Esophagus muscularis mucosa (tissue), 4 donors: ENCODE results near the gene TBC1D21. TPM values are rescaled to one million over a fixed set of nuclear protein-coding genes. Genes with fewer than 3 reads are reported as not detected.

Experiments
- DNase-seq: peaks from one replicate; pipeline ENCODE4 v3.0.0-alpha.2; 2017; ENCODE audit errors: extremely low spot score
- H3K27ac ChIP-seq, 4 donors: fragments of 200-600 bp; sonication (generic); replicated peaks in 1 of 4; 1 replicate in 3 of 4; 2 replicates in 1 of 4; pipeline ENCODE4 v1.5.1; 2016 to 2019; ENCODE audit warnings: mild to moderate bottlenecking in 1 of 4
- H3K27me3 ChIP-seq, 4 donors: fragments of 200-600 bp; sonication (generic); one replicate each; pipeline versions ENCODE4 v1.5.1 to v1.6.0; 2016 to 2019
- H3K36me3 ChIP-seq, 4 donors: fragments of 200-600 bp; sonication (generic); one replicate each; pipeline ENCODE4 v1.5.1; 2016 to 2019
- H3K4me1 ChIP-seq, 4 donors: fragments of 200-600 bp; sonication (generic); one replicate each; pipeline ENCODE4 v1.5.1; 2016 to 2019
- H3K4me3 ChIP-seq, 4 donors: fragments of 200-600 bp; sonication (generic); 1 replicate in 2 of 4; 2 replicates in 2 of 4; pipeline ENCODE4 v1.5.1; 2016 to 2019; ENCODE audit warnings: mild to moderate bottlenecking in 4 of 4, moderate library complexity in 1 of 4
- H3K9me3 ChIP-seq, 4 donors: fragments of 200-600 bp; sonication (generic); 1 replicate in 3 of 4; 2 replicates in 1 of 4; pipeline ENCODE4 v1.5.1; 2016 to 2019
- EP300 ChIP-seq: sonication (generic); formaldehyde crosslinking; IDR thresholded peaks from one replicate; pipeline ENCODE4 v1.6.1; 2017; ENCODE audit warnings: antibody characterized with exemption
- POLR2A ChIP-seq: fragments of 450-650 bp; IDR thresholded peaks from one replicate; pipeline ENCODE4 v1.6.1; 2017; ENCODE audit warnings: antibody characterized with exemption, moderate library complexity, mild to moderate bottlenecking, low read depth
- POLR2AphosphoS5 ChIP-seq, 2 donors: sonication (generic); formaldehyde crosslinking; IDR thresholded peaks; one replicate each; pipeline ENCODE4 v1.6.1; 2017; ENCODE audit warnings: antibody characterized with exemption in 2 of 2
- WGBS: methylation state at CpG from one replicate; pipeline ENCODE4 v1.1.5; 2018; 5-methylcytosine and 5-hydroxymethylcytosine counted together
- intact Hi-C: fragments of 100-400 bp; cut with DNase I; formaldehyde crosslinking; loops from one replicate; pipeline ENCODE4 v1.15.1; 2023
- total RNA-seq, 4 donors: library from RNA; depleted of rRNA; stranded (reverse); fragments of >200 nt; gene quantifications; one replicate each; pipeline versions ENCODE4 v1.1.0 to v1.2.1, GENCODE V29; 2016
- TF ChIP-seq, protein P1 (sequence below), 3 experiments: fragments of 200-600 bp in 2 of 3; fragments of 450-650 bp in 1 of 3; sonication (generic) in 2 of 3; IDR thresholded peaks; one replicate each; pipeline ENCODE4 v1.5.1; 2017 to 2019; ENCODE audit warnings: antibody characterized with exemption in 3 of 3, mild to moderate bottlenecking in 2 of 3, moderate library complexity in 1 of 3

TBC1D21 gene
- total RNA-seq, 4 donors from 2014 or later: not detected

DNA sequence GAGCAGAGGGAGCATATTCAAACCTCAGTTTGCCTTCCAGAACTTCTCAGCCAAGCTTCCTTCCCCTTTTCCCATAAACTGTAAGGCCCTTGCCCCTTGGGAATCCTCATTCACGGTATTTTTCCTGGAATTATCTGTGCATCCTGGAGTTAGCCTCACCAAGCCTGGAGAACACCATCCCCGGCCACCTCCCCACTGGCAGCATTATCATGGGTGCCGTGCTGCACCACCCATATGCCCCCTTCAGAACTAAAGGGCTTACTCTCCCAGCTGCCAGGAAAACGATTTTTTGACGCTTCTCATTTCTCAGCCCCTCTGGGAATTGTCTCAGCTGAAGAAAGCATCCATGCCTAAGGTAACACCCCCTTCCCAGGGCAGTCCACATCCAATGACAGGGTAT lies 20.9 kb upstream of the TBC1D21 start:
- H3K9me3 ChIP-seq: no peaks in the 10 kb centered on the region
- TF ChIP-seq EP300: no peak
- TF ChIP-seq POLR2A: no peak
- TF ChIP-seq, protein P1, sequence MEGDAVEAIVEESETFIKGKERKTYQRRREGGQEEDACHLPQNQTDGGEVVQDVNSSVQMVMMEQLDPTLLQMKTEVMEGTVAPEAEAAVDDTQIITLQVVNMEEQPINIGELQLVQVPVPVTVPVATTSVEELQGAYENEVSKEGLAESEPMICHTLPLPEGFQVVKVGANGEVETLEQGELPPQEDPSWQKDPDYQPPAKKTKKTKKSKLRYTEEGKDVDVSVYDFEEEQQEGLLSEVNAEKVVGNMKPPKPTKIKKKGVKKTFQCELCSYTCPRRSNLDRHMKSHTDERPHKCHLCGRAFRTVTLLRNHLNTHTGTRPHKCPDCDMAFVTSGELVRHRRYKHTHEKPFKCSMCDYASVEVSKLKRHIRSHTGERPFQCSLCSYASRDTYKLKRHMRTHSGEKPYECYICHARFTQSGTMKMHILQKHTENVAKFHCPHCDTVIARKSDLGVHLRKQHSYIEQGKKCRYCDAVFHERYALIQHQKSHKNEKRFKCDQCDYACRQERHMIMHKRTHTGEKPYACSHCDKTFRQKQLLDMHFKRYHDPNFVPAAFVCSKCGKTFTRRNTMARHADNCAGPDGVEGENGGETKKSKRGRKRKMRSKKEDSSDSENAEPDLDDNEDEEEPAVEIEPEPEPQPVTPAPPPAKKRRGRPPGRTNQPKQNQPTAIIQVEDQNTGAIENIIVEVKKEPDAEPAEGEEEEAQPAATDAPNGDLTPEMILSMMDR (IDR thresholded peaks at IDR 0.05): no peak
- no peak for TF ChIP-seq POLR2AphosphoS5 (IDR thresholded peaks at IDR 0.05)

DNA sequence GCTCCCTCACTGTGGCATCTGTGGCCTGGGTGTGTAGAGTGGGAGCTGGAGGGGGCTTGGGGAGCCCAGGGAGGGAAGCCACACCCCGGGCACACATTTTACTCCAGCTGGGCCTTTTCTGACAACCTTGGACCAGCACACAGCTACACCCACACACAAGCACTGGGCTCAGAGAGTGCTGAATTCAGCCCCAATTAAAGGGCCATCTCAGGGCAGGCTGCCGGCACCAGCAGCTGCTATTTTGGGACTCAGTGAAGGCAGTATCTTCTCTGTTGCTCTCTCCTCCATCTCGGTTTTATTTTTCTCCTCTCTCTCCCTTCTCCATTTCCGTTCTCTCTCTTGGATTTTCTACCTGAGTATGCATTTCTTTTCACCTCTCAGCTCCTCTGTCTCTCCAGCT lies 19.1 kb upstream of the TBC1D21 start:
- Histone ChIP-seq H3K27ac (no peak overlapping the region), H3K9me3 (no peaks in the 10 kb centered on the region), H3K4me3 (no peak overlapping the region), H3K36me3 (no peaks in the 10 kb centered on the region), H3K4me1 (no peaks in the 10 kb centered on the region), H3K27me3 (peaks cover 0 to 35% (median 0%) of the 10 kb centered on the region in 4 donors)
- 48% methylated on average over 4 of the region's 4 CpGs for WGBS
- no peak for TF ChIP-seq POLR2A
- TF ChIP-seq, protein P1 (IDR thresholded peaks at IDR 0.05): no peak
- TF ChIP-seq EP300: no peak
- no peak for TF ChIP-seq POLR2AphosphoS5 (IDR thresholded peaks at IDR 0.05)
- no peak for DNase-seq
- intact Hi-C loops: no loop called here

More for the DNA sequence above, 20.9 kb upstream of the TBC1D21 start:
- DNase-seq: no peak
- Histone ChIP-seq H3K4me3 (no peak overlapping the region), H3K36me3 (no peaks in the 10 kb centered on the region), H3K27me3 (peaks cover 0 to 26% (median 0%) of the 10 kb centered on the region in 4 donors), H3K4me1 (no peaks in the 10 kb centered on the region), H3K27ac (no peak overlapping the region)
- intact Hi-C loops: no loop called here
- WGBS: 68% methylated on average over 5 of the region's 5 CpGs

DNA sequence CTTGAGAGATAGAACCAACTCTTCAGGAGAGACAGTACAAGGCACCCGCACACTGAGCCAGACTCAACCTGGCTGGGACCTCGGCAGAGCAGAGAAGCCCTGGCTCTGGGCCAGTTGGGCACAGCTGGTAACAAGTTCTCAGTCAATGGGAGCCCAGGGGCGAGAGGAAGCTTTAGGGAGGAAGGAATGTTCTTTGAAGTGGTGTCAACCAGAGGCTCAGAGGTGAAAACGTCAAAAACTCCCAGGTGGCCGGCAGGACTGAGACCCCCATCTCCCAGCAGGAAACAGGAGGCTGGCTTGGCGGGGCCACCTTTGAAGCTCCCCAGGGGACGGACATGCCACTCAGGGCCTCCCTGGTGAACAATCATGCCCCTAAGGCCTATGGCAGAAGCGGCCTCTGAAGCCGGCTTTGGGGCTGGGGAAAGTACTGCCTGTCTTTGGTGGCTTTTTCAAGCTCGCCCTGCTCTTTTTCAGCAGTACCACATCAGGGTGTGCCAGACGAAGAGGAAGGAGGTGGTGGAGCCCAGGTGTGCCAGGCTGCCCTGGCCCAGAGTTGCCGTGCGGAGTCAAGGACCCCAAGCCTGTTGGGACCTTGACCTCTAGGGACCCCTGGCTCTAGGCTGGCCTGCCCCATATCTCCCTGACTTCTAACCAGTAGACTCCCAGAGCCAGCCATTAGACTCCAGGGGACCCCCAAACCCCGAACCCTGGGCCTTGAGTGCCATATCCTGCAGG lies 16.7 kb upstream of the TBC1D21 start:
- no peak overlapping the region for H3K27ac ChIP-seq
- DNase-seq: no peak
- no peaks in the 10 kb centered on the region for H3K36me3 ChIP-seq
- H3K9me3 ChIP-seq: no peaks in the 10 kb centered on the region
- H3K4me1 ChIP-seq: no peaks in the 10 kb centered on the region
- intact Hi-C loops: no loop called here
- 47% methylated on average over 12 of the region's 14 CpGs for WGBS
- no peak overlapping the region for H3K4me3 ChIP-seq
- TF ChIP-seq POLR2A (no peak), POLR2AphosphoS5 (IDR thresholded peaks at IDR 0.05) (no peak), EP300 (no peak)
- TF ChIP-seq, protein P1 (IDR thresholded peaks at IDR 0.05): no peak
- peaks cover 0 to 40% (median 0%) of the 10 kb centered on the region in 4 donors for H3K27me3 ChIP-seq

DNA sequence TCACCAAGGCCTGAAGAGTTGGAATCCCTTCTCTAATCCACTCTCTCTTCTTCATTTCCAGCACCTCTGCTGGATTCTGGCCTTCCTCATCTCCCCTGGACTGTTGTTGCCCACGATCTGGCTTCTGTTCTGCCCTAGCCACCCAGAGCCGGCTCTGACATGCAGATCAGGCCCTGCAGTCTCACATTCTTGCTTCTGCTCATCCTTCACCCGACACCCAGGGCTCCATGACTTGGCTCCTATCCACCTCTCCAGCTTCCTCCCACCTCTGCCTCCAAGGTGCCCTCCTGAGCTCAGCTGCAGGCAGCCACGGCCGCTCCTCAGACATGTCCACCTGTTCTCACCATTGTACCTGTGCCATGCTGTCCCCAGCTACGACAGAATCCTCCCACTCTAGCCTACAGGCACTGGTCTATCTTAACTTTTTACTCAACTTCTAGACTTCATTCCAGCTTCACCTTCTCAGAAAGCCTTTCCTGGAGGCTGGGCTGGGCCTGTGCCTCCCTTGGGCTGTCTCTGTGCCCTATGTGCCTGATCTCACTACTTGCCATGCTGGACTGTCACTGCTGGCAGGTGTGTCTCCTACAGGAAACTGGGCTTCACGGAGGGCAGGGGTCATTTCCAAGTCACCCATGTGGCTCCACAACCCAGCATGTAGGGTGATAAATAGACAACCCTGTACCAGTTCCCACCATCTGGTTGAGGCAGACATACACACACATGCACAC lies 16.0 kb upstream of the TBC1D21 start:
- Histone ChIP-seq H3K4me3 (no peak overlapping the region), H3K9me3 (no peaks in the 10 kb centered on the region), H3K27ac (no peak overlapping the region), H3K36me3 (no peaks in the 10 kb centered on the region), H3K27me3 (peaks cover 0 to 36% (median 0%) of the 10 kb centered on the region in 4 donors), H3K4me1 (no peaks in the 10 kb centered on the region)
- 80% methylated on average over 7 of the region's 7 CpGs for WGBS
- DNase-seq: no peak
- no peak for TF ChIP-seq EP300
- TF ChIP-seq POLR2AphosphoS5 (IDR thresholded peaks at IDR 0.05): no peak
- intact Hi-C loops: no loop called here

DNA sequence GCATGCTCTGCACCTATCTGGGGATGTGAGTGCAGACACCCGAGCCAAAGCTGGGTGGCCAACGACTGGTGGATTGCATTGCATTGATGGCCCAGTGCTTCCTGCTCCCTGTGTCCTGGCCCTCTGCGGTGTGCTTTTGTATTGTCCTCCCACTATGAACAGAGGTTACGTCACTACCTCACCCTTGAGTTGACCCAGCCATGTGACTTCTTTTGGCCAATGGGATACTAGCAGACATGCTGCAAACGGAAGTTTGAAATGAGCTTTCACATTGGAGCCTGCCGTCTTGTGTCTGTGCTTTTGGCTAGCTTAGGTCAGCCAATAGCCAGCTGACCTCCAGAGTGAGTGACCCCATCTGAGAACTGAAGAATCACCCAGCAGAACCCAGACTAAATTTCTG lies 15.3 kb upstream of the TBC1D21 start:
- Histone ChIP-seq H3K36me3 (no peaks in the 10 kb centered on the region), H3K27ac (no peak overlapping the region), H3K27me3 (peaks cover 0 to 30% (median 0%) of the 10 kb centered on the region in 4 donors), H3K9me3 (no peaks in the 10 kb centered on the region), H3K4me1 (no peaks in the 10 kb centered on the region), H3K4me3 (no peak overlapping the region)
- 88% methylated on average over 4 of the region's 6 CpGs for WGBS
- TF ChIP-seq POLR2AphosphoS5 (IDR thresholded peaks at IDR 0.05): no peak
- no peak for TF ChIP-seq EP300
- TF ChIP-seq, protein P1 (IDR thresholded peaks at IDR 0.05): no peak
- DNase-seq: no peak
- intact Hi-C loops: no loop called here
